GM18873 (cell line): ENCODE data around the gene GOLGA6L10.
"Not testable (repeated sequence)": the region's sequence is repeated elsewhere in the genome, so short reads cannot be mapped to it uniquely, and the experiment has no call there.

Source experiments
- ATAC-seq: cut with Tn5 transposase; IDR thresholded peaks from one replicate; pipeline ENCODE4 v1.9.1; 2021; ENCODE audit warnings: mild to moderate bottlenecking, moderate library complexity, moderate number of reproducible peaks; ENCODE audit not compliant: unreplicated experiment, low FRiP score

Gene GOLGA6L10

GRCh38 chr15:82349375-82349774 is at the start of gene GOLGA6L10:
GOLGA6L10 (minus strand) TSS chr15:82349475; CDS start chr15:82349375, 100 bp downstream.
- ATAC-seq = not testable (repeated sequence)

- no peak for ATAC-seq
Measured at GRCh38 chr15:82398785-82399184, 49.5 kb upstream of the GOLGA6L10 start.

- ATAC-seq = no peak
Measured at GRCh38 chr15:82397817-82398216, 48.5 kb upstream of the GOLGA6L10 start.

GRCh38 chr15:82395788-82396187 is 46.5 kb upstream of the GOLGA6L10 start:
- not testable (repeated sequence) for ATAC-seq

- ATAC-seq = no peak
Measured at GRCh38 chr15:82393671-82394070, 44.4 kb upstream of the GOLGA6L10 start.

- ATAC-seq = not testable (repeated sequence)
Measured at GRCh38 chr15:82392077-82392476, 42.8 kb upstream of the GOLGA6L10 start.

- ATAC-seq = not testable (repeated sequence)
Measured at GRCh38 chr15:82390152-82390551, 40.9 kb upstream of the GOLGA6L10 start.

GRCh38 chr15:82387209-82387608 is 37.9 kb upstream of the GOLGA6L10 start:
- not testable (repeated sequence) for ATAC-seq

GRCh38 chr15:82381330-82381955 is 32.2 kb upstream of the GOLGA6L10 start:
- ATAC-seq = not testable (repeated sequence)

GRCh38 chr15:82379552-82379951 is 30.3 kb upstream of the GOLGA6L10 start:
- not testable (repeated sequence) for ATAC-seq

GRCh38 chr15:82373661-82374060 is 24.4 kb upstream of the GOLGA6L10 start:
- not testable (repeated sequence) for ATAC-seq

- ATAC-seq = no peak
Measured at GRCh38 chr15:82371656-82372055, 22.4 kb upstream of the GOLGA6L10 start.

GRCh38 chr15:82367790-82368189 is 18.5 kb upstream of the GOLGA6L10 start:
- not testable (repeated sequence) for ATAC-seq

- ATAC-seq = peak; percentile 89
Measured at GRCh38 chr15:82365692-82366323, 16.5 kb upstream of the GOLGA6L10 start.

- ATAC-seq = not testable (repeated sequence)
Measured at GRCh38 chr15:82364548-82364947, 15.3 kb upstream of the GOLGA6L10 start.

- ATAC-seq = not testable (repeated sequence)
Measured at GRCh38 chr15:82362790-82363189, 13.5 kb upstream of the GOLGA6L10 start.

- not testable (repeated sequence) for ATAC-seq
Measured at GRCh38 chr15:82360618-82361017, 11.3 kb upstream of the GOLGA6L10 start.

GRCh38 chr15:82355055-82355454 is 5.8 kb upstream of the GOLGA6L10 start:
- not testable (repeated sequence) for ATAC-seq

GRCh38 chr15:82354546-82354945 is 5.3 kb upstream of the GOLGA6L10 start:
- ATAC-seq = not testable (repeated sequence)

- not testable (repeated sequence) for ATAC-seq
Measured at GRCh38 chr15:82347645-82348044, 1.6 kb downstream of the GOLGA6L10 start.

GRCh38 chr15:82345176-82345575 is 4.1 kb downstream of the GOLGA6L10 start:
- not testable (repeated sequence) for ATAC-seq

- ATAC-seq = not testable (repeated sequence)
Measured at GRCh38 chr15:82344421-82344820, 4.9 kb downstream of the GOLGA6L10 start.
